ENCODE results near the gene GAB2.

Gene GAB2

DNA sequence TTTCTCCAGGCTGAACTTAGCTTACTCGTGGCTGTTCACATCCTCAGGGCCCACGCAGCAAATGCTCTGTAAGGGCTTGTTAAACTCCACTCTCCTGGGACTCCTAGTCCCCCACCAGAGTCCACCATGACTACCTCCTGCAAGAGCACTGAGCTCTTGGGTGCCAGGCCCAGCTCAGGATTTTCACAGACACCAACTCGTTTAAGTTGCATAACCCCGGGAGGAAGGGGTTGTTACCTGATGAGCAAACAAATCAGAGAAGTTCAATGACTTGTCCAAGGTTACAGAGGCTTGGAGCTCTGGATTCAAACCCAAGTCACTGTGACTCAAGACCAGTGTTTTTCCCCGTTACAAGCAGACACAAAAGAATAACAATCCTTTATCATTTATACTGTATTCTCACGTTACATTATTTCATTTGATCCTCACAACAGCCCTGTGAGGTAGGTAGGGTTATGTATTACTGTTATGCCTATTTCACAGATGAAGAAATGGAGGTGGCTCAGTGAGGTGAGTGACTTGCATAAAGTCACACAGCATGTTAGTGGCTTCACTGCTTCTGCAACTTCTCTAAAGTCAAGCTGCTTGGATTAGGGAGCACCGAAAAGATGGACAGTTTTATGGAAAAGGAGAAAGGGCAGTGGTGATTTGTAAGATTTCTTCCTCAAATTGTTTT, 246.6 kb downstream of the GAB2 start:
- FAIRE-seq (no peak), DNase-seq (ENCODE audit: insufficient read length, low spot score) (no peak)

DNA sequence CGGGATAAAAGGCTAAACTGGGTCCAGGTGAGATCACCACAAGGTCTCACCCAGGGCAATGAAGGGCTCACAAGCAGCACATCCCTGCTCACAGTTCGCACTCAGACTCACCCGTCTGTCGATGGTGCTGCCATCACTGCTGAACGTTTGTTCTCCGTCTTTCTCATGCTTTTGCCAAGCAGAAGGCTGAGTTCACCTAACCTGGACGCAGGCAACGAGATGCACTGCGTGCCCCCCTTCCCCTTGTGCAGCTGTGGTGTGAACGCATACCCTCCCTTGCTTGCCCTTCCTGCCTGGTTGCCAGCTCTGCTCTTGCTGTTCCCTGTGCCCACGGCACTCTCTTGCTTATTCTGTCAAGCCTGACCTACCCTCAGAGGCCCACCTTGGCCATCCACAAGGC, 247.2 kb downstream of the GAB2 start:
- no peak for FAIRE-seq
- DNase-seq (ENCODE audit: insufficient read length, low spot score), result no peak

DNA sequence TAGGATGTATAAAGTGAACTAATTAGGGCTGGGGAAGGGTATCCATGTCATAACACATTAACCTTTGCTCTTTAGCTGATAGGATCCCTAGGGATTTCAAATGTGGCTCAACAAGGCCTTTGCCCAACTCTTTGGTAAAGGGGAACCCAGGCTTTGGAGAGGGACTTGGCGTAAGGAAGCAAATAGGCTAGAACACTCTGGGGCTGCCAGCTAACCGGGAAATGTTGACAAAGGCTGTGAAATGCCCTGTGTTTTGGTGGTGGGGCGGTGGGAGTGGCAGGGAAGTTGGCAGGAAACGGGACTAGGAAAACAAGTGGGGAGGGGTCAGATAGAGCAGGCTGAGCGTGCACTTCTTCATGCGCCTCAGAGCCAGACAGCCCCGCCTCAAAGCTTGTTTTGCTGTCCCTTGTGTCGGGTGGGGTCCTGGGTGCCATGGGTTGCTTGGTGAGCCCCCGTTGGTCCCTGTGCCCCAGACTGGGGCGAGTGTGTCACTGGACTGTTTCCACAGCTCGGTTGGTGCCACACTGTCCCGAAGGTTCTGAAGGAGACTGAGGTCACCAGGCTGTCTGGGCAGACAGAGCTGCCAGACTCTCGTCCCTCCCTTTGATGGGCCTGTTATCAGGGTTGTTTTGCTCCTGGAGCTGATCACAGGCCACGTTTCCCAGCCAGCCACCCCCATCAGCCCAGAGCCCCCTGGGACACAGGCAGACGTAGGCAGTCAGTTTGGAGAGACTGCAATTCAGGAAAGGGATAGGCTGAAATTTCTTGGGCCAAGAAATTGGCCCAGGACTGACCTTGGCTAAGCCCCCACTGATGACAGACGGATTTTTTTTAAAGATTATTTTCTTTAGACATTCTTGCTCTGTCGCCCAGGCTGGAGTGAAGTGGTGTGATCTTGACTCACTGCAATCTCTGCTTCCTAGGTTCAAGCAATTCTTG, 248.8 kb downstream of the GAB2 start:
- FAIRE-seq, result no peak
- DNase-seq (ENCODE audit: insufficient read length, low spot score), result no peak

DNA sequence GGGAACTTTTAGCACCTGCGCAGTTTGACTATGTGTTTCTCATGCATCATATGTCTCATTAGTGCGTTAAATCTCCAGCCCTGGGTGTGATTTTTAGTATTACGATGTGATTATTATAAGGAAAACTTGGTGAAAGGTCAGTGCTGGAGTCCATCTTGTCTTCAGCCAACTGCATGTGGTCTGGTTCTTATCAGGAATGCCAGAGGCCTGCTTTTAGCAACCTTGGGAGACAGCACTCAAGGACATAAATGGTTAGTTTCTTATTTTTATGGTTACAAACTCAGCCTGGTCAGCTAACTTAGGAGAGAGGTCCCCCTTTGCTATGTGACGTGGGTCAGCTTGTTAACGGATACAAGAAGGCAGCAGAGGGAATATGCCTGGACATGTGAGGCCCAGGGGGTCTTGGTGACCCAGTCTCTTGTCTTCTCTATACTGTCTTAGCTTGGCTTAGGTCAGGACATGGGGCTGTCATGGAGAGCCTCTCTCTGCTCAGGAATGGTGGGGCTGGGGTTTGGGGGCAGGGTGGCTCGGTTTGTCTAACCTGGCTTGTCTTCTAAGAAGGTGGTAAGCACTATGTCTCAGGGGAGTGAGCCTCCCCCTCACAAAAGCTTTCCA, 250.7 kb downstream of the GAB2 start:
- no peak for FAIRE-seq
- no peak for DNase-seq (ENCODE audit: insufficient read length, low spot score)

All from HTR-8/SVneo (cell line).